ENCODE measurements around the gene TBX4.

- TF ChIP-seq REST (IDR thresholded peaks at IDR 0.05; ENCODE audit: low read depth) (no peak), CREB1 (IDR thresholded peaks at IDR 0.05; ENCODE audit: low read depth) (no peak), MAX (IDR thresholded peaks at IDR 0.05) (no peak)
Measured at GRCh38 chr17:61487161-61487988, 35.2 kb downstream of the TBX4 start.

Measured in Ishikawa (cell line).